Activated B cell treated with CpG ODN at 0.5 μM for 24 hours (primary cell): Measurements from ENCODE around the gene SNRNP40. TPM values are rescaled to one million over a fixed set of nuclear protein-coding genes. Genes with fewer than 3 reads are reported as not detected.
"Not testable (repeated sequence)": the region's sequence is repeated elsewhere in the genome, so short reads cannot be mapped to it uniquely, and the experiment has no call there.

Source experiments
- ATAC-seq: fragments of 200-7000 bp; cut with Tn5 transposase; one replicate; pipeline ENCODE4 v1.10.0; 2021; ENCODE audit warnings: low read depth, mild to moderate bottlenecking, moderate library complexity
- CTCF ChIA-PET: fragments of 350-600 bp; sonication (Branson Sonifier 250); formaldehyde crosslinking; loops from one replicate; lab custom pipeline; 2021; ENCODE audit warnings: antibody characterized with exemption; lab: Charles Lee
- POLR2A ChIA-PET: fragments of 350-600 bp; sonication (Branson Sonifier 250); formaldehyde crosslinking; loops from one replicate; lab custom pipeline; 2021; ENCODE audit warnings: antibody characterized with exemption; lab: Charles Lee
- DNase-seq: peaks from one replicate; pipeline ENCODE4 v3.0.0; 2022
- H3K27ac Mint-ChIP-seq: one replicate; pipeline ENCODE4 v1.8.0; 2020; ENCODE audit warnings: mixed read lengths
- H3K27me3 Mint-ChIP-seq: one replicate; pipeline ENCODE4 v1.8.0; 2021; ENCODE audit warnings: mixed read lengths
- H3K36me3 Mint-ChIP-seq: one replicate; pipeline ENCODE4 v1.8.0; 2021; ENCODE audit warnings: low read depth, mixed read lengths
- H3K4me1 Mint-ChIP-seq: one replicate; pipeline ENCODE4 v1.8.0; 2021; ENCODE audit warnings: mixed read lengths
- H3K4me3 Mint-ChIP-seq: one replicate; pipeline ENCODE4 v1.8.0; 2020; ENCODE audit warnings: mild to moderate bottlenecking, mixed read lengths
- H3K9me3 Mint-ChIP-seq: one replicate; pipeline ENCODE4 v1.8.0; 2020; ENCODE audit warnings: mixed read lengths
- intact Hi-C: fragments of 100-400 bp; cut with micrococcal nuclease; formaldehyde crosslinking; loops from one replicate; pipeline ENCODE4 v1.15.1; 2024
- total RNA-seq: library from RNA; stranded (reverse); gene quantifications from 2 replicates; pipeline ENCODE4 v1.2.3, GENCODE V29; 2022
- TF ChIP-seq, protein P1 (sequence below): fragments of 200-600 bp; IDR thresholded peaks from one replicate; pipeline ENCODE4 v1.8.0; 2022; ENCODE audit warnings: antibody characterized with exemption, mild to moderate bottlenecking

The SNRNP40 gene
- total RNA-seq, 1 donor from 2014 or later: 85.1 TPM

- POLR2A ChIA-PET: interaction anchor here (0.6 to 1.4 kb wide), 7 partner anchors 8 to 1623 kb away, joined by 3 to 5 read pairs (median 4); partner anchors contain the start of gene PEF1
- Mint-ChIP-seq H3K36me3 (peaks cover 24% of the 10 kb centered on the region), H3K27me3 (no peaks in the 10 kb centered on the region), H3K4me1 (peaks cover 13% of the 10 kb centered on the region), H3K27ac (no peak overlapping the region), H3K4me3 (no peak overlapping the region), H3K9me3 (no peaks in the 10 kb centered on the region)
- DNase-seq: no peak
- CTCF ChIA-PET: no interaction called here
- intact Hi-C loops: loop anchor here (2.0 to 5.0 kb wide), 6 partner anchors 127 to 1686 kb away; partner anchors contain the start of genes PUM1, RBBP4, S100PBP and YARS1
- ATAC-seq: no peak
- TF ChIP-seq, protein P1, sequence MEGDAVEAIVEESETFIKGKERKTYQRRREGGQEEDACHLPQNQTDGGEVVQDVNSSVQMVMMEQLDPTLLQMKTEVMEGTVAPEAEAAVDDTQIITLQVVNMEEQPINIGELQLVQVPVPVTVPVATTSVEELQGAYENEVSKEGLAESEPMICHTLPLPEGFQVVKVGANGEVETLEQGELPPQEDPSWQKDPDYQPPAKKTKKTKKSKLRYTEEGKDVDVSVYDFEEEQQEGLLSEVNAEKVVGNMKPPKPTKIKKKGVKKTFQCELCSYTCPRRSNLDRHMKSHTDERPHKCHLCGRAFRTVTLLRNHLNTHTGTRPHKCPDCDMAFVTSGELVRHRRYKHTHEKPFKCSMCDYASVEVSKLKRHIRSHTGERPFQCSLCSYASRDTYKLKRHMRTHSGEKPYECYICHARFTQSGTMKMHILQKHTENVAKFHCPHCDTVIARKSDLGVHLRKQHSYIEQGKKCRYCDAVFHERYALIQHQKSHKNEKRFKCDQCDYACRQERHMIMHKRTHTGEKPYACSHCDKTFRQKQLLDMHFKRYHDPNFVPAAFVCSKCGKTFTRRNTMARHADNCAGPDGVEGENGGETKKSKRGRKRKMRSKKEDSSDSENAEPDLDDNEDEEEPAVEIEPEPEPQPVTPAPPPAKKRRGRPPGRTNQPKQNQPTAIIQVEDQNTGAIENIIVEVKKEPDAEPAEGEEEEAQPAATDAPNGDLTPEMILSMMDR: no peak
These were observed 608 bp downstream of the SNRNP40 start for GRCh38 chr1:31295874-31296485.

DNA sequence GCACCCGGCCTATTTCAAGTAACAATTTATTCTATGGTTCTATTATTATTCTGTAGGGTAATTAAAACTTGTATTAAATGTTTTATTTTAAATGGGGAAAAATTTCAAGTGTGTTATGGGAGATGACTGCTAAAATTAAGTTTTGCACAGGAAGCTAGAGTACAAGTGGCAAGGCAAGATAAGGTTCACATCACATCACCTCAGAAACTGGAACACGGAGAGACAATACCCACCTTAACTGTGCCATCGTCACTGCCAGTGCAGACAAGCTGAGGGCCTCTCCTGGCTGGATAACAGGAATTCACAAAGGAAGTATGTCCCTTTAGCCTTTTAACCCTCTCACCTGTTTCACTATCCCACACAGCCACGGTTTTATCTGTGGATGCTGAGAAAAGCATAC is 7.6 kb downstream of the SNRNP40 start:
- H3K27me3 Mint-ChIP-seq: no peaks in the 10 kb centered on the region
- no peaks in the 10 kb centered on the region for H3K9me3 Mint-ChIP-seq
- peaks cover 79% of the 10 kb centered on the region for H3K36me3 Mint-ChIP-seq
- ATAC-seq (no peak), DNase-seq (no peak)
- no peak overlapping the region for H3K27ac Mint-ChIP-seq
- ChIA-PET POLR2A (no interaction called here), CTCF (no interaction called here)
- H3K4me1 Mint-ChIP-seq: peaks cover 7% of the 10 kb centered on the region
- TF ChIP-seq, protein P1: no peak
- intact Hi-C loops: no loop called here
- no peak overlapping the region for H3K4me3 Mint-ChIP-seq

GRCh38 chr1:31287791-31288190 is 8.8 kb downstream of the SNRNP40 start:
- intact Hi-C loops, ATAC-seq, H3K27ac Mint-ChIP-seq, H3K4me1 Mint-ChIP-seq, H3K4me3 Mint-ChIP-seq, CTCF ChIA-PET, H3K27me3 Mint-ChIP-seq, H3K9me3 Mint-ChIP-seq, DNase-seq: not testable (repeated sequence)
- POLR2A ChIA-PET: interaction anchor here (1.0 kb wide), 1 partner anchor 9 kb away, joined by 4 read pairs; the partner anchor contains the start of genes SNRNP40 and ZCCHC17
- peaks cover 81% of the 10 kb centered on the region for H3K36me3 Mint-ChIP-seq

- ATAC-seq, H3K9me3 Mint-ChIP-seq, H3K4me1 Mint-ChIP-seq, intact Hi-C loops, H3K27me3 Mint-ChIP-seq, H3K4me3 Mint-ChIP-seq, H3K27ac Mint-ChIP-seq, DNase-seq, CTCF ChIA-PET: not testable (repeated sequence)
- H3K36me3 Mint-ChIP-seq: peaks cover 78% of the 10 kb centered on the region
- POLR2A ChIA-PET: interaction anchor here (1.4 kb wide), 1 partner anchor 14 kb away, joined by 5 read pairs; the partner anchor contains the start of genes SNRNP40 and ZCCHC17
These were observed 14.2 kb downstream of the SNRNP40 start for GRCh38 chr1:31282426-31282825.

DNA sequence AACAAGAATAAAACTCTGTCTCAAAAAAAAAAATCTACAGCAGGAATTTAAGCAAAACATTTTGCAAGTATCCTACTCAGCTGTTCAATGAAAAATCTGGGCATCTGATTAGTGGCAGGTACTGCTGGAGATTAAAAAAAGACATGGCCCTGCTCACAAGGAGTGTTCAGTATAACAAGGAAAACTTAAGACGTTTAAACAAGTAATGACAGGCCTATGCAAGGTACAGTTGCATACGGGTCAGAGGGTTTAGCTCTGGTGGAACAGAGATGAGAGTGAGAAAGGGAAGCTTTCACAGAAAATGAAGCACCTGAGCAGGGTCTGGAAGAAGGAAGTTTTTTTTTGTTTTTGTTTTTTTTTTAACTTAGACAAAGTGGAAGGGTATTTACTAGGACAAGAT is 23.0 kb downstream of the SNRNP40 start:
- intact Hi-C loops: no loop called here
- H3K4me1 Mint-ChIP-seq: no peaks in the 10 kb centered on the region
- DNase-seq: no peak
- ChIA-PET CTCF (interaction anchor here (0.6 kb wide), 1 partner anchor 98 kb away, joined by 3 read pairs; no protein-coding TSS in a partner anchor), POLR2A (no interaction called here)
- H3K36me3 Mint-ChIP-seq: peaks cover 77% of the 10 kb centered on the region
- TF ChIP-seq, protein P1: no peak
- no peaks in the 10 kb centered on the region for H3K27me3 Mint-ChIP-seq
- no peaks in the 10 kb centered on the region for H3K9me3 Mint-ChIP-seq
- no peak overlapping the region for H3K27ac Mint-ChIP-seq
- no peak overlapping the region for H3K4me3 Mint-ChIP-seq
- no peak for ATAC-seq

GRCh38 chr1:31272369-31272768 is 24.2 kb downstream of the SNRNP40 start:
- no peaks in the 10 kb centered on the region for H3K27me3 Mint-ChIP-seq
- intact Hi-C loops: no loop called here
- no peaks in the 10 kb centered on the region for H3K4me1 Mint-ChIP-seq

More at GRCh38 chr1:31272369-31272768, 24.2 kb downstream of the SNRNP40 start:
- TF ChIP-seq, protein P1: no peak
- POLR2A ChIA-PET: no interaction called here
- H3K4me3 Mint-ChIP-seq: no peak overlapping the region
- no peak overlapping the region for H3K27ac Mint-ChIP-seq
- CTCF ChIA-PET: no interaction called here
- no peak for DNase-seq
- H3K9me3 Mint-ChIP-seq: no peaks in the 10 kb centered on the region
- no peak for ATAC-seq
- H3K36me3 Mint-ChIP-seq: peaks cover 79% of the 10 kb centered on the region
